OCI-M2 (cell line): ENCODE results near the gene CDC40.
A peak's percentile ranks its signal among the peaks of the same experiment; 100 is the strongest.

Experiments
- DNase-seq: peaks from one replicate; lab custom pipeline; 2025; ENCODE audit not compliant: unreplicated experiment; lab: John Stamatoyannopoulos, UW

The CDC40 gene

GRCh38 chr6:110180228-110181008, at the start of gene CDC40:
TSS of gene CDC40 (plus strand) at chr6:110180427. CDS start at chr6:110180445, 18 bp downstream.
- DNase-seq = peak; percentile 99

DNA sequence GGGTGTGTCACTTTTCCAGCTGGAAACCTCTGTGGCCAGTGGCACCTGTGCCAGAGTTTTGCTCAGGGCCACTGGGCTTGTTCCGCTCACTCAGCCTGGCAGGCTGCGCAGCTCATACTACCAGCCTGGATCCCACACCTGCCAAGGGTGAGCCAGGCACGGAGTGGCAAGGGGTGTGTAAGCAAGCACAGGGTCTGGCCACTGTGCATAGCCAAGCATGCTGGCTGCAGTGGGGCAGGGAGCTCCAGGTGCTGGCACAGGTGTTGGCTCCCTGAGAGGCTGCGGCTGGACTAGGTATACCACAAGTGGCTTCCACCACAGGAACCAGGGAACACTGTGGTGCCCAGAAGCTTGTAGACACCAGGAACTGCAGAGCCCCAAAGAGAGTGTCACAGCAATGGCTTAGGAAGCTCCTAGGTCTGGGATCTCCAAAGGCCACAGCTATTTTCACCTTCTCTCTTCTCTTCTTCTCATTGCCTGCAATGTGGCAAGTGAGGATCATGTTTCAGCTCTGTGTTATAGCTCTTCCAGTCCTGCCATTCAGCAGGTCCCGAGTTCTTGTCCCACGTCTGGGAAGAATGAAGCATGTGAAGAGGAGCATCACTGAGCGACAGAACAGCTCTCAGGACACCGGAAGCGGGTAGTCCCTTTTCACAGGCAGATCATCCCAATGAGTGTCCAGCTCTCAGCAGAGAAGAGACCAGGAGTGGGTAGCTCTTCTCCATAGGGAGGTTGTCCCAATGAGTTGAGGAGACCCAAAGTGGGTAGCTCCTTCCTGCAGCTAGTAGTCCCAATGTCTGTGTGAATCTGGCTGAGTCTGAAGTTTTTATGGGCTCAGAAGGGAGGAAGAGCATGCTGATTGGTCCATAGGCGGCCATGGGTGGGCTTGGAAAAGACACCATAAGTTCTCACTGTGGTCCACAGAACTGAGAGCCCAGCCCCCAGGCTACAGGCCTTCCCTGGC, 42.0 kb upstream of the CDC40 start:
- DNase-seq = no peak

DNA sequence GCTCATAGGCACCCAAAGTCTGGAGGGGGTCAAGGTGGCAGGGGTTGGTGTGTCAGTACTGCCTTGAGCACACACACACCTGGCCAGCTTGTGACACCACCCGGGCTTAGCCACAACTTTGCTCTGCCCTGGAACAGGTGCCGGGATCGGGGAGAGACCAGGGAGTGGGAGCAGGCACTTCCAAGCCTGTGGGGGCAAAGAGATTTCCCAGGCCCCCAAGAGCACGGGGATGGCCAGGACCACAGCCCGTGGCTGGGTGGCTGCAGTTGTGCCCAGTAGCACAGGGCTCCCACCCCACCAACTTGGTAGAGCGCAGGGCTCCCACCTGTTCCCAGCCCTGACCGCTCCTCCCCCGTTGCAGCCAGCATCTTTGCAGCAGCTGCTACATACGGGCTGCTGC, 41.2 kb upstream of the CDC40 start:
- no peak for DNase-seq

DNA sequence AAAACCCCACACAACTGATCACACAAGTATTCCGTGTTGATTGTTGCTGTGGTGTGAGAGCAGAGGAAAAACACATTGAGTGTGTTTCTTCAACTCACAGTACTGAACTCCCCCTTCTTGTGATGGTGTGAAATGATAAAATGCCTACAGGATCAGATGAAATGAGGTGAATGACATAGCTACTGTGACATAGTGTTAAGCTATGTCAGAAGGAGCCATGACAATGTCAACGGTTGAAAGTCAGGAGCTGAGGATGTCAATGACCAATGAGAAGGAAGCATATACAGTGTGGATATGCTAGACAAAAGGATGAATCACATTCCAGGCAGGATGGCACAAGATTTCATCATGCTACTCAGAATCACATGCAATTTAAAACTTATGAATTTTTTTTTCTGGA, 39.6 kb upstream of the CDC40 start:
- no peak for DNase-seq

- DNase-seq = no peak
Observed at GRCh38 chr6:110147870-110148269, 32.4 kb upstream of the CDC40 start.

DNA sequence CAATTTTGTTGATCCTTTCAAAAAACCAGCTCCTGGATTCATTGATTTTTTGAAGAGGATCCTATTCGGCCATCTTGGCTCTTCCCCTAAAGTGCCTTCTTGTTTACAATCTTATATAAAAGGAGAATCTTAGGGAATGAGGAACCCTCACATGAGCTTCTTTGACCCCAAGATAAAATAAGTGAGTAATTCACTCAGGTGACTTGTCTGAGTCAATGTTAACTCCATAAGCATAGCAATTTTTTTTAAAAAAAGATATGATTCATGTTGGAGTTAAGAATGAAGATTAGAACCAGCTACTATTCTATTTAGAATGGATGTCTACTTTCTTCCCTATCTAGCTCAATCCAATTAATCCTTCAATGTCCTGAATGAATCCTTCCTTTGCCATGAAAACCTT, 21.7 kb upstream of the CDC40 start:
- no peak for DNase-seq

DNA sequence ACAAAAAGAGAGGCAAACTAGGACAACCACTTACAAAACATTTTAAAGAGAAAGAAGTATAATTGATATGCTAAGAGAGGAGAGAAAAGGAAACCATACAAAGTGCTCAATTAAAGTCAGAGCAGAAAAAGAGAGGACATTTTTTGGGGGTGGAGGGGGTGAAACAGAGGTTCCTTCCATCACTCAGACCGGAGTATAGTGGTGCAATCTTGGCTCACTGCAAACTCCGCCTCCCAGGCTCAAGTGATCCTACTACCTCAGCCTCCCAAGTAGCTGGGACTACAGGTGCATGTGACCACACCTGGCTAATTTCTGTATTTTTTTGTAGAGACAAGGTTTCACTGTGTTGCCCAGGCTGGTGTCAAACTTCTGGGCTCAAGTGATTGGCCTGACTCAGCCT, 10.1 kb upstream of the CDC40 start:
- no peak for DNase-seq

- no peak for DNase-seq
Observed at GRCh38 chr6:110173506-110174132, 6.6 kb upstream of the CDC40 start.

GRCh38 chr6:110178626-110179405, 1.4 kb upstream of the CDC40 start:
- DNase-seq = peak; percentile 32

DNA sequence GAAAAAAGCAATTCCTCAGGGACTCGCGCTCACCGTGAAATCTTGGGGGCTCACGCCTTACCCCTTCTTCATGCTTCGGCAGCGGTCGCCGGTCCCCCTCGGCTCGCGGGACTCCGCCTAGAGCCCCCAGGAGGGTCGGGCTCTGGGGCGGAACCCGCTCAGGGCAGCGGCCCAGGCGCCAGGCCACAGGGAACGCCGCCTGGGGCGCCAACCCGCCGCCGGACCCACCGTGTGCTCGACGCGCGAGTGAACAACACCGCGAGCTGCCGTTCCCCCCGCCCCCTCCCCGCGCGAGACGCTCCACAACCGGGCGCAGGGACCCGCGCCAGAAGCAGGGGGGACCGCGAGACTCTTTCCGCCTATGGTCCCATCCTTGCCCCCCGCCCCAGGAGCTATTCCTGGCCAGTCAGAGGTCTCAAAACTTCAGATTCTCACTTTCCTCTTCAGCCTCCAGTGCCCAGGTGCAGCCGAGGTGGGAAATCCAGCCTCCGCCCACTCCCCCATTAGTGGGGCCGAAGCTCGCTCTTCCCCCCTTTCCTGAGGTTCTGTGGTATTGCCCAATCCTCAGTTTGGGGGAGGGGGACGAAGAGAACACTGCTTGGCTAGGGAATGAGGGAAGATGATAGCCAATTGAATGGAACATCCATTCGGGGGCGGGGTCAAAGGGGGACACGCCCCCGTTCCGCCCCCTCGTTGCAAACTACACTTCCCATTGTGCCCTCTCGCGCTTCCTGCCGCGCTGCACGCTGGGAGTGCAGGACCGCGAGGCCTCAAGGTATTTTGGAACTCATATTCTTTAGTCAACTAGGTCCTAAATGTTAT, 610 bp upstream of the CDC40 start, which contains the start of gene WASF1:
TSS of gene WASF1 (minus strand) at position 265 of the 822 bp plus-strand sequence. CDS start 52,069 bp downstream, outside the sequence.
- DNase-seq = peak; percentile 99

DNA sequence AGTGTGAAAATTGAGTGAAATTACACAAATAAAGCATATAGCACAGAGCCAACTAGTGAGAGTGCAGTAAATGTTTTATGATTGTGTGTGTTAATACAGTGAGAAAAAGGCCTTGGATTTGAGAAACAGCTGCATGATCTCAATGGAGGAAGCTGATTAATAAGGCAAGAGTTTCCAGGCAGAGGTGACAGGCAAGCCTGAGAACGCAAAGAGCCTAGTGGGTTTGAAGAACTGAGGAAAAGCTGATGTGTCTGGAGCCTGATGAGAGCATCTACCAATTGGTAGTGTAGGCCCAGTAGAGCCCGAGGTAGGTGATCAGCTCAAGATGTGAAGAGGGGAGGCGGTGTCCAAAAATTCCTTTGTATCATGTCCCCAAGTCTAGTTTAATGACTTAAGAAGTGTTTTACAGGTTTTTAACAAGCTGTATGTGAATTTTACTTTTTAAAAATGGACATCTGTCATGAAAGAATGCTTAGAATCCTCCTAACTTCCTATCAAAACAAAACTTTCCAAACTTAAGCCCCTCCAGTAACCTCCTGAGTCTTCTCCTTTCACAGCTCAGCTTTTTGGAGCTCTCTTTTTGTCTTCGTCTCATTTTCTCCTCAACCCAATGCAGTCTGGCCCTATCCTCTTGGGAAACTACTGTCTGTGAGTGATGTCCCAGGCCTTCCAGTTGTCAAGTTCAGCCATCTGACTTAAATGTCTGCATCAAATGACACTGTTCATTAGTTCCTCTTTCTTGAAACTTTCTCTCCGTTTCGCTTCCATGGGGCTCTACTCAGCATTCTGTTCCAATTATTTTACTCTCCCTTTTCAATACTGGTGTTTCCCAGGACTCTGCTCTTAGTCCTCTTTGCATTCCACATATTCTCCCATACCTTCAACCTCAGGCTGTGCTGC, 1.2 kb downstream of the CDC40 start:
- DNase-seq = peak; percentile 9

DNA sequence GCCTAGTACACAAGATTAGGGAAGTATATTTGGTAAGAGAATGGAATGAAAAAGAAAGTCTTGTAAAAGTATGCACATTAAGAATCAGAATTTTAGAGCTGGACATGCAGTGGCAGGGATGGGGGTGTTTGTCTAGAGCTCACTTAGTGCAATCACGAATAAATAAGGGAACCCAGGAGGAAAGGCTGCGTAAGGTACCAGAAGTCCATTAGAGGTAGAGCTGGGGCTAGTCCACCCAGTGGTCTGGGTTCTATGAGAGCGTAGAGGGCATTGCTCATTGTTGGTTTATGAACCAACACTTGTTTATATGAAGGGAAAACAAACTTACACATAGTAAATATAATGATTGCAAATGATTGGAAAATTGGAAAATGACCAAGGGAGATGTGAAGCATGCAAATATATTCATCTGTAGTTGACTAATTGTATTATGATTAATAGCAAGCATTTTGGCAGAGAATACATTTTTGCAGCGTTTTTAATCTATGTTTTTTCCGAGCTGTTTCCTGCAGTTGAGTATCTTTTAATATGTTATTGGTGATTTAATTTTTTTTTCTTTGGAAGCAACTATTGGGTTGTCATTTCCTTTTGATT, 3.2 kb downstream of the CDC40 start:
- DNase-seq = no peak

GRCh38 chr6:110185879-110186278, 5.7 kb downstream of the CDC40 start:
- no peak for DNase-seq

- no peak for DNase-seq
Observed at GRCh38 chr6:110188791-110189190, 8.6 kb downstream of the CDC40 start.

GRCh38 chr6:110190726-110191125, 10.5 kb downstream of the CDC40 start:
- DNase-seq = no peak

DNA sequence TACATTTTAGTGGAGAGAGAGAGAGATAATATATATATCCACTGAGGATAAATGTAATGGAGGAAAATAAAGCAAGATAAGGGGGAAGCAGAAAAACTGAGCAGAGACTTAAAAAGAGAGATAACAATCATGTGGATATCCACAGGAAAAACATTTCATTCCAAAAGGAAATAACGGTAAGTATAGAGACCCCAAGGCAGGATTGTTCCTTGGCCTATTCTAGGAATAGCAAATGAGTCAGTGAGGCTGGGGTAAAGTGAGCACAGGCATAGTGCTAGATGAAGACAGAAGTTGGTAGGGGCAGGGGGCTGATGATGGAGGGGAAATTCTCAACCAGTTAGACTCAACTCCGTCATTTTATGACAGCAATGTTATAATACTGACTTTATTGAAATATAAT, 11.2 kb downstream of the CDC40 start:
- no peak for DNase-seq

DNA sequence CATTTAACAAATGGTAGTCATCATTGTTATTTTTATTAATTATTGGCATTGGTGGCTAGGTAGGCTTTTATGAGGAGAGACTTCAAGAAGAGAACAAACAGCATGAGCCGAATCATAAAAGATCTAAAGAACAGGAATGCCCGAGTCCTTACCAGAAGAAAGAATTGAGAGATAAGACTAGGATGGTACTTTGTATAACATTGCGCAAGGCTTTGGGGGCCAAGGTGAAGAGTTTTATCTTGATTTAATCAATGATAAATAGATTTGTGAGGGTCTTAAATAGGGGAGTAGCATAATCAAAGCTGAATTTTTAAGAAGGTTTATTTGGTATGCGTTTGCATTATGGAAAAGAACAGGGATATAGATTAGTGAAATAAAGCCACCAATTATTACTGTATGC, 15.4 kb downstream of the CDC40 start:
- no peak for DNase-seq

DNA sequence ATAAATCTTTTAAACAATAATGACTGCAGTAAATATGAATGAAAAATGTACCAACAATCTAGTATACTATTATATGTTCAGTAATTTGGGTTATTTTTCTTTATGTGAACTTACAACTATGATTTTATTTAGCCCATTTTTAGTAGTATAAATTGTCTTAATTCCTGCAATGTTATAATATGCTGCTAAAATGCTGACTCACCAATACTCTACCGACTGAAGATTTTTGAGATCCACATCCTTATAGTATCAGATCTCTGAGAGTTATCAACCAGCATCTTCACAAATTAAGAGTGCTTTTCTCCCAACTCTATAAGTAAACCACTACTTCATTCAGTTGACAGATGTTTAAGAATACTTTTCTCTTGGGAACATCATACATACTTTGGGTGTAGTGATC, 16.6 kb downstream of the CDC40 start:
- no peak for DNase-seq
